GM12874 (cell line): ENCODE measurements around the gene SUSD4.

Source experiments
- TF ChIP-seq, protein P1 (sequence below): IDR thresholded peaks from 2 replicates; pipeline ENCODE4 v1.5.1; 2011; ENCODE audit warnings: low read depth, mild to moderate bottlenecking, control low read depth, low read length, moderate library complexity; ENCODE audit not compliant: insufficient read depth

SUSD4 gene

DNA sequence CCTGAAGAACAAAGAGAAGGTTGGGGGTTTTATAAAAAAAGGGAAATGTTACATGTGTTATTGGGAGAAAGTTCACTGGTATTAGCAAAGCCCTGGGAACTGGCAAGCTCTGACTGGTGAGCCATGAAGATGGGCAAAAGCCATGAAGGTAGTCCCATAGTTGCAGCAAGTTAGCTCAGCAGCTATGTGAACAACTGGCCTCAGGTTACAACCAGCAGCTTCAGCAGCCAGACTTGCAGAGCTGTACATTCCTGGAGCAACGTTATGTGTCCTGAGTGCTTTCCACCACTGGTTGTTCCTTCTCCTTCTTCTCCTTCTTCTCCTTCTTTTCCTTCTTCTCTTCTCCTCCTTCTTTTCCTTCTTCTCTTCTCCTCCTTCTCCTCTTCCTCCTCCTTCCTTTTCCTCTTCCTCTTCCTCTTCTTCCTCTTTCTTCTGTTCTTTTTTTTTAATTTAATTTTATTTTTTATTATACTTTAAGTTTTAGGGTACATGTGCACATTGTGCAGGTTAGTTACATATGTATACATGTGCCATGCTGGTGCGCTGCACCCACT lies 164.8 kb downstream of the SUSD4 start:
- TF ChIP-seq, protein P1, sequence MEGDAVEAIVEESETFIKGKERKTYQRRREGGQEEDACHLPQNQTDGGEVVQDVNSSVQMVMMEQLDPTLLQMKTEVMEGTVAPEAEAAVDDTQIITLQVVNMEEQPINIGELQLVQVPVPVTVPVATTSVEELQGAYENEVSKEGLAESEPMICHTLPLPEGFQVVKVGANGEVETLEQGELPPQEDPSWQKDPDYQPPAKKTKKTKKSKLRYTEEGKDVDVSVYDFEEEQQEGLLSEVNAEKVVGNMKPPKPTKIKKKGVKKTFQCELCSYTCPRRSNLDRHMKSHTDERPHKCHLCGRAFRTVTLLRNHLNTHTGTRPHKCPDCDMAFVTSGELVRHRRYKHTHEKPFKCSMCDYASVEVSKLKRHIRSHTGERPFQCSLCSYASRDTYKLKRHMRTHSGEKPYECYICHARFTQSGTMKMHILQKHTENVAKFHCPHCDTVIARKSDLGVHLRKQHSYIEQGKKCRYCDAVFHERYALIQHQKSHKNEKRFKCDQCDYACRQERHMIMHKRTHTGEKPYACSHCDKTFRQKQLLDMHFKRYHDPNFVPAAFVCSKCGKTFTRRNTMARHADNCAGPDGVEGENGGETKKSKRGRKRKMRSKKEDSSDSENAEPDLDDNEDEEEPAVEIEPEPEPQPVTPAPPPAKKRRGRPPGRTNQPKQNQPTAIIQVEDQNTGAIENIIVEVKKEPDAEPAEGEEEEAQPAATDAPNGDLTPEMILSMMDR: no peak

DNA sequence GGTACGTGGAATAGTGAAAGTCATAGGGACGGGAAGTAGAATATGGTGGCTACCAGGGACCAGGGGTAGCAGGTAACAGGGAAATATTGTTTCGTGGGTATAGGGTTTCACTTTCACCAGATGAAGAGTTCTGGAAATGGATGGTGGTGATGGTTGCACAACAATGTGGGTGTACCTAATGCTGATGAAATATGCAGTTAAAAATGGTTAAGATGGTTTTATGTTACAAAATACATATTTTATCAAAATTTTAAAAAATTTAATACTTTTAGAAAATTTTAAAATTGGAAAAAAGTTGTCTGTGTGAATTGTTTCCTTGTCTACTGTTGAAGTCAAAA lies 165.4 kb downstream of the SUSD4 start:
- TF ChIP-seq, protein P1: no peak

DNA sequence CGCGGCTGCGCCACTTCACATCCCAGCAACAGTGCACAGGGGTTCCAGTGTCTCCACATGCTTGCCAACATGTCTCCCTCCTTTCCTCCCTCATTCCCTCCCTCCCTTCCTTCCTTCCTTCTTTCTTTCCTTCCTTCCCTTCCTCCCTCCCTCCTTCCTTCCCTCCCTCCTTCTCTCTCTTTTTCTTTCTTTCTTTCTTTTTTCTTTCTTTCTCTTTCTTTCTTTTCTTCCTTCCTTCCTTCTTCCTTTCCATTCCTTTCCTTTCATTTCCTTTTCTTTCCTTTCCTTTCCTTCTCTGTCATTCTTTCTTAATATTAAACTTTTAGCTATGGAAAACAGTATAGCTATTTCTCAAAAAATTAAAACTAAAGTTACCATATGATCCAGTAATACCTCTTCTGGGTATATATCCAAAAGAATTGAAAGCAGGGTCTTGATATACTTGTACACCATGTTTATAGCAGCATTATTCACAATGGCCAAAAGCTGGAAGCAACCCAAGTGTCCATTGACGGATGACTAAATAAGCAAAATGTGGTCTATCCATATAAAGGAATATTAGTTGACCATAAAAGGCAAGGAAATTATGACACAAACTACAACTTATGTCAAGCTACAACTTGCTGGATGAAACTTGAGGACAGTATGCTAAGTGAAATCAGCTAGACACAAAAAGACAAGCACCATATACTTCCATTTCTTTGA lies 165.9 kb downstream of the SUSD4 start:
- TF ChIP-seq, protein P1: no peak

- TF ChIP-seq, protein P1: no peak
Measured at GRCh38 chr1:223189903-223190724, 173.9 kb downstream of the SUSD4 start.

DNA sequence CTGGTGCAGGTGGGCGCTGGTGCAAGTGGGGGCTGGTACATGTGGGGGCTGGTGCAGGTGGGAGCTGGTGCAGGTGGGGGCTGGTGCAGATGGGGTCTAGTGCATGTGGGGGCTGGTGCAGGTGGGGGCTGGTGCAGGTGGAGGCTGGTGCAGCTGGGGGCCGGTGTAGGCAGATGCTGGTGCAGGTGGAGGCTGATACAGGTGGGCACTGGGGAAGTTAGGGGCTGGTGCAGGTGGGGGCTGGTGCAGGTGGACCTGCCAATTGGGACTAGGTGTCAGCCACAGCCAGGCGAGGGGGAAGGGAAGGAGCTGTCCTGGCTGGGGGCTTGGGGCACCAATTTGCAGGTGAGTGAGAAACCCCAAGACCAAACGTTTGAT lies 174.5 kb downstream of the SUSD4 start:
- TF ChIP-seq, protein P1: no peak

GRCh38 chr1:223188618-223189356 lies 175.2 kb downstream of the SUSD4 start:
- TF ChIP-seq, protein P1: no peak

DNA sequence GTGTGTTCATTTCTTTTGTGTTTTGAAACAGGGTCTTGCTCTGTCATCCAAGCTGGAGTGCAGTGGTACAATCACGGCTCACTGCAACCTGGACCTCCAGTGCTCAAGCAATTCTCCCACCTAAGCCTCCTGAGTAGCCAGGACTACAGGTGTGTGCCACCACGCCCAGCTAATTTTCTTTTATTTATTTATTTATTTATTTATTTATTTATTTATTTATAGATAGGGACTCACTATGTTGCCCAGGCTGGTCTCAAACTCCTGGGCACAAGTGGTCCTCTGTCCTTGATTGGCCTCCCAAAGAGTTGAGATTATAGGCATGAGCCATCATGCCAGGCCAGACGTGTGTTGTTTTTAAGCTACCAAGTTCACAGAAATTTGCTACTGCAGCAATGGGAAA lies 177.2 kb downstream of the SUSD4 start:
- TF ChIP-seq, protein P1: no peak
